Measurements from ENCODE around the gene MCOLN2. TPM values are rescaled to one million over a fixed set of nuclear protein-coding genes. Genes with fewer than 3 reads are reported as not detected.
"Not testable (repeated sequence)": the region's sequence is repeated elsewhere in the genome, so short reads cannot be mapped to it uniquely, and the experiment has no call there.

Gene MCOLN2
- total and polyA plus RNA-seq, 2 of the 4 experiments (the other 2 are of a cell fraction), result 0.43 to 0.54 TPM

DNA sequence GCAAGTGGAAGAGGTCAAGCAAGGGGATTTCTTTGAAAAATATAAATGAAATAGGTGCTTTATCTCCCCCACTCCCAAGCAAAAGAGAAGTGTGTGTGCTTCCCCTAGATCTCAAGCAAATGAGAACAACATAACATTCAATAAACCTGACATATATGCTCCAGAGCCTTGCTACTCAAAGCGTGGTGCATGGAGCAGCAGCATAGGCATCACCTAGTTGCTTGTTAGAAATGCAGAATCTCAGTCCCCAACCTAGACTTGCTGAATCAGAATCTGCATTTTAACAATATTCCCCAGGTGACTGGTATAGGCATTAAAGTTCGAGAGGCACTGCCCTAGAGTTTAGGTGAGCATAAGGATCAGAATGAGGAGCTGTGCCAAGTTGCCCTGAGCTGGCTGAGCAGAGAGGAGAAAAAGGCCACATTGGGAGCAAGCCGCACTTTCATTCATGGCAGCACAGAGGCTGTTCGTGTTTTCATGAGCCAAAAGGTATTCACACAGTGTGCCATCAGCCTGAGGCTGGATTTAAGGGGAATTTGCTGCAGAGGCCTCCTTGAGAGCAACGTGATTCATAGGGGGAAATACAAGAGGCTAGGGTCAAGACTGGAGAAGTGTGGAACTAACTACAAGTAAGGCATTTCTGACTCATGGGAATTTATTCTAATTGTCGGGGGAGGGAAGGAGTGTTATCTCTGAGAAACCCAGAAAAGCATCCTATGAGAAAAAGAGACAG, 89.7 kb downstream of the MCOLN2 start:
- no peak overlapping the region for H4K8ac ChIP-seq (ENCODE audit: low read depth in 2 of 2, low read length in 2 of 2)
- no peaks in the 10 kb centered on the region for H3K79me1 ChIP-seq (ENCODE audit: low read depth in 1 of 2, low read length in 2 of 2)
- no peak for TF ChIP-seq POLR2A (IDR thresholded peaks at IDR 0.05; ENCODE audit: low read depth, low read length)
- no peak overlapping the region for H4K5ac ChIP-seq (ENCODE audit: low read depth, low read length)
- no peak overlapping the region for H3K14ac ChIP-seq (replicated peaks; ENCODE audit: low read depth, low read length)
- no peak overlapping the region for H2BK5ac ChIP-seq (ENCODE audit: low read depth, low read length, poor library complexity, severe bottlenecking)
- dilution Hi-C loops (cut with HindIII; ENCODE audit: low sequenced_read_pairs, unreplicated experiment) (no loop called here), intact Hi-C loops (cut with micrococcal nuclease) (no loop called here), in situ Hi-C loops (cut with MboI; ENCODE audit: low sequenced_read_pairs) (no loop called here)
- H3K4me3 ChIP-seq (ENCODE audit: insufficient read depth, low read depth, low read length), result no peak overlapping the region
- H2AK9ac ChIP-seq (replicated peaks; ENCODE audit: low read depth, low read length, poor library complexity), result no peak overlapping the region
- no peak overlapping the region for H4K91ac ChIP-seq (ENCODE audit: insufficient read depth, low read depth, low read length)
- no TSS peak for BruUV-seq (replicated peaks)
- no peak overlapping the region for H3K9ac ChIP-seq (ENCODE audit: low read depth, low read length)
- no peak overlapping the region for H2AK5ac ChIP-seq (ENCODE audit: low read depth, low read length)
- H3K4me1 ChIP-seq (ENCODE audit: control insufficient read depth, insufficient read depth, low read length), result 0 out of 2 replicates have a peak, but pooled peaks cover 2% of the 10 kb centered on the region
- peaks cover 3% of the 10 kb centered on the region; the same call in 1 of the 2 replicates for H3K27me3 ChIP-seq (ENCODE audit: control insufficient read depth, insufficient read depth, low read length)
- CTCF ChIA-PET, result no interaction called here
- H3K56ac ChIP-seq (ENCODE audit: extremely low read depth, insufficient read depth, low read length), result no peak overlapping the region
- ATAC-seq (ENCODE audit: low read depth) (peak; percentile 35), DNase-seq (peak; percentile 71)
- POLR2A ChIA-PET (ENCODE audit: unreplicated experiment), result no interaction called here
- no peaks in the 10 kb centered on the region for H3K36me3 ChIP-seq (ENCODE audit: control insufficient read depth, insufficient read depth, low read length)
- H3K4ac ChIP-seq (ENCODE audit: low read depth, low read length), result no peak overlapping the region
- H3K23ac ChIP-seq (ENCODE audit: low read depth, low read length), result no peak overlapping the region
- H2BK120ac ChIP-seq (ENCODE audit: low read depth, low read length), result no peak overlapping the region
- no peak overlapping the region for H2BK20ac ChIP-seq (ENCODE audit: low read depth, low read length)
- no peak overlapping the region for H2BK15ac ChIP-seq (ENCODE audit: low read depth, low read length)
- no peaks in the 10 kb centered on the region for H4K20me1 ChIP-seq (ENCODE audit: insufficient read depth, low read length)
- no peak overlapping the region for H3K27ac ChIP-seq (ENCODE audit: insufficient read depth, low read length)
- no peak overlapping the region for H3K4me2 ChIP-seq (ENCODE audit: low read depth, low read length)
- 59% methylated on average over 2 of the region's 6 CpGs; no CpG with 5 or more reads in 1 of the 2 experiments for WGBS, 2 experiments (ENCODE audit: extremely low coverage in 2 of 2, insufficient read length in 1 of 2)
- peaks cover 3% of the 10 kb centered on the region; the same call in 1 of the 2 replicates for H3K9me3 ChIP-seq (ENCODE audit: control insufficient read depth, insufficient read depth, low read length)
- no peak overlapping the region for H3K18ac ChIP-seq (ENCODE audit: low read depth, low read length)
- no peaks in the 10 kb centered on the region for H3K9me1 ChIP-seq (ENCODE audit: insufficient read depth, low read length)
- no peak overlapping the region for H2AFZ ChIP-seq (replicated peaks; ENCODE audit: low read length, poor library complexity)

DNA sequence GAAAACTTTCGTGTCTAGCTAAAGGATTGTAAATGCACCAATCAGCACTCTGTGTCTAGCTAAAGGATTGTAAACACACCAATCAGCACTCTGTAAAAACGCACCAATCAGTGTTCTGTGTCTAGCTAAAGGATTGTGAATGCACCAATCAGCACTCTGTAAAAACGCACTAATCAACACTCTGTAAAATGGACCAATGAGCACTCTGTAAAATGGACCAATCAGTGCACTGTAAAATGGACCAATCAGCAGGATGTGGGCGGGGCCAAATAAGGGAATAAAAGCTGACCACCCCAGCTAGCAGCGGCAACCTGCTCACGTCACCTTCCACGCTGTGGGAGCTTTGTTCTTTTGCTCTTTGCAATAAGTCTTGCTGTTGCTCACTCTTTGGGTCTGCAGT, 94.2 kb downstream of the MCOLN2 start:
- H2AK9ac ChIP-seq (replicated peaks; ENCODE audit: low read depth, low read length, poor library complexity); intact Hi-C loops (cut with micrococcal nuclease); H3K4me3 ChIP-seq (ENCODE audit: insufficient read depth, low read depth, low read length); H4K20me1 ChIP-seq (ENCODE audit: insufficient read depth, low read length); H3K27me3 ChIP-seq (ENCODE audit: control insufficient read depth, insufficient read depth, low read length); H3K4ac ChIP-seq (ENCODE audit: low read depth, low read length); in situ Hi-C loops (cut with MboI; ENCODE audit: low sequenced_read_pairs); ATAC-seq (ENCODE audit: low read depth); H2AK5ac ChIP-seq (ENCODE audit: low read depth, low read length); CTCF ChIA-PET; BruUV-seq (replicated peaks); DNase-seq; H3K36me3 ChIP-seq (ENCODE audit: control insufficient read depth, insufficient read depth, low read length); H3K56ac ChIP-seq (ENCODE audit: extremely low read depth, insufficient read depth, low read length); H2BK120ac ChIP-seq (ENCODE audit: low read depth, low read length); H3K9me3 ChIP-seq (ENCODE audit: control insufficient read depth, insufficient read depth, low read length); H2AFZ ChIP-seq (replicated peaks; ENCODE audit: low read length, poor library complexity); POLR2A ChIA-PET (ENCODE audit: unreplicated experiment); H3K14ac ChIP-seq (replicated peaks; ENCODE audit: low read depth, low read length); H2BK15ac ChIP-seq (ENCODE audit: low read depth, low read length); H4K91ac ChIP-seq (ENCODE audit: insufficient read depth, low read depth, low read length); H3K9ac ChIP-seq (ENCODE audit: low read depth, low read length); H4K8ac ChIP-seq (ENCODE audit: low read depth in 2 of 2, low read length in 2 of 2); H3K18ac ChIP-seq (ENCODE audit: low read depth, low read length); H3K79me1 ChIP-seq (ENCODE audit: low read depth in 1 of 2, low read length in 2 of 2); H3K27ac ChIP-seq (ENCODE audit: insufficient read depth, low read length); H3K4me2 ChIP-seq (ENCODE audit: low read depth, low read length); H3K4me1 ChIP-seq (ENCODE audit: control insufficient read depth, insufficient read depth, low read length); H3K23ac ChIP-seq (ENCODE audit: low read depth, low read length); H2BK20ac ChIP-seq (ENCODE audit: low read depth, low read length); H4K5ac ChIP-seq (ENCODE audit: low read depth, low read length); H3K9me1 ChIP-seq (ENCODE audit: insufficient read depth, low read length); H2BK5ac ChIP-seq (ENCODE audit: low read depth, low read length, poor library complexity, severe bottlenecking); dilution Hi-C loops (cut with HindIII; ENCODE audit: low sequenced_read_pairs, unreplicated experiment): not testable (repeated sequence)
- no CpG with 5 or more reads among the region's 7 CpGs for WGBS, 2 experiments (ENCODE audit: extremely low coverage in 2 of 2, insufficient read length in 1 of 2)

Measured in IMR-90 (cell line).